Measurements from ENCODE around the gene TCF7L2.
"Not testable (repeated sequence)": the region's sequence is repeated elsewhere in the genome, so short reads cannot be mapped to it uniquely, and the experiment has no call there.

GRCh38 chr10:113066120-113066519 lies 116.1 kb downstream of the TCF7L2 start:
- not testable (repeated sequence) for TF ChIP-seq CTCF, POLR2A (IDR thresholded peaks at IDR 0.05)
